PC-3 (cell line): ENCODE measurements around the gene NTN1.

Experiments
- CTCF ChIP-seq: fragments of 300-600 bp; sonication (generic); conservative IDR thresholded peaks from 2 replicates; pipeline ENCODE4 v1.5.1; 2017; ENCODE audit warnings: antibody characterized with exemption, low read depth, mild to moderate bottlenecking, low read length
- EZH2 ChIP-seq: fragments of 300-600 bp; sonication (generic); IDR thresholded peaks from one replicate; pipeline ENCODE4 v1.6.1; 2017; ENCODE audit warnings: antibody characterized with exemption, mild to moderate bottlenecking, low read length; ENCODE audit not compliant: unreplicated experiment
- EZH2phosphoT487 ChIP-seq: fragments of 300-600 bp; sonication (generic); IDR thresholded peaks from 2 replicates; pipeline ENCODE4 v1.6.1; 2018; ENCODE audit warnings: mild to moderate bottlenecking, antibody characterized with exemption, low read length, borderline replicate concordance

GRCh38 chr17:9167379-9167778 is 146.1 kb downstream of the NTN1 start:
- no peak for TF ChIP-seq CTCF
- no peak for TF ChIP-seq EZH2
- no peak for TF ChIP-seq EZH2phosphoT487
